ENCODE results near the gene TK2.
"Not testable (repeated sequence)": the region's sequence is repeated elsewhere in the genome, so short reads cannot be mapped to it uniquely, and the experiment has no call there.

Gene TK2

GRCh38 chr16:66468321-66468965 lies 81.5 kb downstream of the TK2 start:
- DNase-seq (ENCODE audit: low read depth in 2 of 2), result no peak

DNA sequence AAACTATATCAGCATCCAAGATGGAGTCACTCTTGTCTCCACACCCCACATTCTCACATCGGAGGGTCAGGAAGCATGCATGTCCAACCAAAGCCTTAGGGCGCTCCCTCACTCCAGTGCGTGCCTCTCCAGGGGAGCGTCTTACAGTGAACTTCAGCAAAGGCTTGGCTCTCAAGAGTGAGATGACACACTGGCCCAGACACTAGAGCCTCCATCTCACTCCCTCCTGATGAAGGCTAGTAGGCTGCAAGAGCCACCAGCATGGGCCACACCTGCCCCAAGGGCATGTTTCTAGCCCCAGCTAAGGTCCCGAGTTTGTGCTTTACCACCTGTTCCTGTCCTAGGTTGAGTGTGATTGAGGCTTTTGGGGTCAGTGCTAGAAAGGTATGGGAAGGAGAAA lies 82.3 kb downstream of the TK2 start:
- DNase-seq (ENCODE audit: low read depth in 2 of 2), result no peak

DNA sequence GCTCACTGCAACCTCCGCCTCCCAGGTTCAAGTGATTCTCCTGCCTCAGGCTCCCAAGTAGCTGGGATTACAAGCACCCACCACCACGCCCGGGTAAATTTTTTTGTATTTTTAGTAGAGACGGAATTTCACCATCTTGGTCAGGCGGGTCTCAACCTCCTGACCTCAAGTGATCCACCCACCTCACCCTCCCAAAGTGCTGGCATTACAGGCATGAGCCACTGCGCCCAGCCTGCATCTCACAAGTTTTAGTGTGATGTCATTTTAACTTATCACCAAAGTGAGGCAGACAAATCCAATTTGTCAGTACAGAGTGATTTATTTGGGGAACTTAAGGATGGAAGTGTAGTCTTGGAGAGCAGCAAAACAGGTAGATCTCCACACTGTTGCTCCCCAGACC lies 83.3 kb downstream of the TK2 start:
- not testable (repeated sequence) for DNase-seq (ENCODE audit: low read depth in 2 of 2)

DNA sequence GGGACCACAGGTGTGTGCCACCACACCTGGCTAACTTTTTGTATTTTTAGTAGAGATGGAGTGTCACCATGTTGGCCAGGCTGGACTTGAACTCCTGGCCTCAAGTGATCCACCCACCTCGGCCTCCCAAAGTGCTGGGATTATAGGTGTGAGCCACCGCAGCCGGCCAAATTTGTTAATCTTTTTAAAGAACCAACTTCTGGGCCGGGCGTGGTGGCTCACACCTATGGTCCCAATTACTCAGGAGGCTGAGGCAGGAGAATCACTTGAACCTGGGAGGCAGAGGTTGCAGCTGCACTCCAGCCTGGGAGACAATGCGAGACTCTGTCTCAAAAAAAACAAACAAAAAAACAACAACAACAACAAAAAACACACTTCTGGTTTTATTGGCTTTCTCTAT lies 84.0 kb downstream of the TK2 start:
- not testable (repeated sequence) for DNase-seq (ENCODE audit: low read depth in 2 of 2)

DNA sequence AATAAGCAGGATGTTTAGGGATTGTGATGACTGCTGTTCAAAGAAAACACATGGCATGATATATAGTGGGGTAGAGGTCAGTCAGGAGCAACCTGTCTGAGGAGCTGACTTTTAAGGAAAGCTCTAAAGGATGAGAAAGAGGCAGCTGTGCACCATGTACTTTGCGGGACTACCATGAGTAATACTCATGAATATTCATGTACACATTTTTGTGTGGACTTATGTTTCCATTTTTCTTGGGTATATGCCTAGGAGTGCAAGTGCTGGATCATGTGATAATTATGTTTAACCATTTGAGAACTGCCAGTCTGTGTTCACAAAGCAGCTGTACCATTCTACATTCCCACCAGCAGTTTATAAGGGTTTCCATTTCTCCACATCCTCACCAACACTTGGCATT lies 87.0 kb downstream of the TK2 start:
- DNase-seq (ENCODE audit: low read depth in 2 of 2), result no peak

DNA sequence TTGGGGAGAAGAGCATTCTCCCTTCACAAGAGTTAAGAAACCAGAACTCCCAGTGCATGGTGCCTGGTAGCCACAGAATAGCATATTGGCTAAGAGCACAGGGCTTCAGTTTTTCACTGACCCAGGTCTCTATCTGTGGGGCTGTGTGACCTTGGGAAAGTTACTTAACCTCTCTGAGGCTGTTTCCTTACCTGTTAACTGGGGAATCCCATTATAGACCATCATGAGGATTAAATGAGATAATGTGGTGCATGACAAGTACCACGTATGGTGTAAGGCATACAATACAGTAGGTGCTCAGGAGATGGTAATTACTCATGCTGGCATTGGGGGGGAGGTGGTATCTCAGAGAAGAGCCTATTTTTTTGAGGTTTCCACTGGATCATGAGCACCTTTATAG lies 89.2 kb downstream of the TK2 start:
- no peak for DNase-seq (ENCODE audit: low read depth in 2 of 2)

DNA sequence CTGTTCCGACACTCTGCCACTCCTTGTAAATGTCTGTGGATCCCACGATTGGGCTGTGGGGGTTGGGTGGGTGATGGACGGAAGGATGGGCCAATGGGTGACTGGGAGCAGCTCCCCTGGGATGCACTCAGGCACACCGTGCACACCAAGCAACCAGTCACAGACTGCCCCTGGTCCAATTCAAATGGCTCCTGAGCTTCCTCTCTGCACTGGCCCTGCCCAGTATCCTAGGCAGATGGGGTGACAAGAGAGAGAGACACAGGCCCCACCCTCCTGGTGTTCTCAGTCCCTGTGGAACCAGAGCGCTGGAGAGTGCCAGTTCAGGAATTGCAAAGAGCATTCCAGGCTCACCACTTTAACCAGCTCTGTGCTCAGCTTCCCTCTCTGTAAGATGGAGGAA lies 90.0 kb downstream of the TK2 start:
- DNase-seq (ENCODE audit: low read depth in 2 of 2), result no peak

DNA sequence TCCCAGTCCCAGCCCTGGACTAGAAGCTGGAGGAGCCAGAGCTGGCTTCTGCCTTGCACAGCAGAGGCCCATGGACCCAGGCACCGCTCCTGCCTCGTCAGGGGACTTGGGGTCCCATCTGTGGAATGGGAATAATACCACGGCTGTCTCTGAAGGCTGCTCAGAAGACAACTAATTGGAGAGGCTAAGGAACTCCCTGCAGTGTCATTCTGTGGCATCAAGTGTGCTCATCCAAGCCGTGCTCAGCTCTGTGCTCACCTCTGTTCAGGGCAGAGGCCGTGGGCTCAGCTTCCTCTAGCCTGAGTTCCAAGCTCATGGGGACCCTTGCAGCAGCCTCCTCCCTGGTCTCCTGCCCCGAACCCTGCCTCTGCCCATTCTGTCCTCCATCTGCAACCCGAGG lies 91.1 kb downstream of the TK2 start:
- no peak for DNase-seq (ENCODE audit: low read depth in 2 of 2)

DNA sequence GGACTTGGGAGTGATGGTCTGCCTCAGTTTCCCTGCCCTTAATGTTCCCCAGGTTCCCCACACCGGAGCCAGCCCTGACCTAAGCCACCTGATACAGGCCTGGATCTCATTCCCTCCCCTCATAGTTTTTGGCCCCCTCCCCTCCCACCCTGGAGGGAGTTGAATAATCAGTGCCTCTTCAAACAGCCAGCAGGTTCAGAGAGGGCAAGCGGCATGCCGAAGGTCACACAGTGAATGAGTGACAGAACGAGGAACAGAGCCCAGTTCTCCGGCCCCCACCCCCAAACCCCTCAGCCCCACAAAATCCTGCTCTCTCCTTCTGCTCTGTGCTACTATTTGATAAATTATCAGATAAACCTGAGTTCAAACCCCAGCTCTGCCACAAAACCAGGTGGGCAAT lies 91.6 kb downstream of the TK2 start:
- DNase-seq (ENCODE audit: low read depth in 2 of 2), result no peak
